ENCODE measurements around the gene IMMT.
"Not testable (repeated sequence)": the region's sequence is repeated elsewhere in the genome, so short reads cannot be mapped to it uniquely, and the experiment has no call there.

The IMMT gene

GRCh38 chr2:86195055-86195807 lies at the start of gene IMMT:
TSS of gene IMMT (minus strand) at chr2:86195462. CDS start at chr2:86195382, 80 bp downstream.
- DNase-seq = peak; percentile 97

DNA sequence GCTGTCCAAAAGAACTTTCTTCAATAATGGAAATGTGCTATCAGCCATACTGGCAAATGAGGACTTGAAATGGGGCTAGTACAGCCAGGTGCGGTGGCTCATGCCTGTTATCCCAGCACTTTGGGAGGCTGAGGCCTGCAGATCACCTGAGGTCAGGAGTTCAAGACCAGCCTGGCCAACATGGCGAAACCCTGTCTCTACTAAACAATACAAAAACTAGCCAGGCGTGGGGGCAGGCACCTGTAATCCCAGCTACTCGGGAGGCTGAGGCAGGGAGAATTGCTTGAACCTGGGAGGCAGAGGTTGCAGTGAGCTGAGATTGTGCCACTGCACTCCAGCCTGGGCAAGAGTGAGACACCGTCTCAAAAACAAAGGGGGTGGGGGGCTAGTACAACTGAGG lies 49.5 kb upstream of the IMMT start:
- not testable (repeated sequence) for DNase-seq

- peak; percentile 29 for DNase-seq
Observed at GRCh38 chr2:86243950-86244733, 48.9 kb upstream of the IMMT start.

DNA sequence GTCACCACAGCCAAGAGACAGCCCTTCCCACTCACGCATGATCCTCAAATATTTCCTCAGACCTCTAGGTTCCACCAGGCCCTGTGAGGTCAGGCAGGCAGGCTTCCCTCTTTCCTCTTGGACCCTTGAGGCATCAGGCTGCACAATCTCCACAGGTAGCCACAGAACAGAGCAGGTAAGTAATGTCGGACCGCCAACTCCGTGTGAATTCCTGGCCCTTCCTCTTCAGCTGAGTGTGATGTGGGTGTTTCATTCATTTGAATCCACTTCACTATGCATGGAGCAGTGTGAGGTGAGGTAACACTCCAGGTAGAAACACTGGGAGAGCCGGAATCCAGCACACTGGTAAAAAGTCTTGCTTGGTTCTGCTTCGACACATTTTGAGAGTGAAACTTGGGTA lies 48.0 kb upstream of the IMMT start:
- DNase-seq = no peak

- no peak for DNase-seq
Observed at GRCh38 chr2:86241611-86242010, 46.3 kb upstream of the IMMT start.

DNA sequence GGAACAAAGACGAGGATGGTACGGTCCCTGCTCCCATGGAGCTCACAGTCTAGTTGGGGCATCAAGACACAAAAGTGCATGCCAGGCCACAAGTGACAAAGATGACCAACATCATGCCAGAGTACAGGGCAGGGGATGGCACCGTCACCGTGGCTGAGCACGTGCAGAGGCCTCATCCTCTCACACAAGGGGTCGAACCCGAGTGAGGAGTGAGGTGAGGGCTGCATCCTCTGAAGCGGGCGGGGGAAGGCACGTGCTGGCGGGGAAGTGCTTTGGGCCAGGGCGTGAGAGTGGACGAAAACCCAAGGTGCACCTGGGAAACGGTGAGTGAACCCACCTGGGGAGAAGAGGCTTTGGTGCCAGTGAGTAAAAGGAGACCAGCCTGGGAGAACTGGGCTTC lies 45.0 kb upstream of the IMMT start:
- no peak for DNase-seq

DNA sequence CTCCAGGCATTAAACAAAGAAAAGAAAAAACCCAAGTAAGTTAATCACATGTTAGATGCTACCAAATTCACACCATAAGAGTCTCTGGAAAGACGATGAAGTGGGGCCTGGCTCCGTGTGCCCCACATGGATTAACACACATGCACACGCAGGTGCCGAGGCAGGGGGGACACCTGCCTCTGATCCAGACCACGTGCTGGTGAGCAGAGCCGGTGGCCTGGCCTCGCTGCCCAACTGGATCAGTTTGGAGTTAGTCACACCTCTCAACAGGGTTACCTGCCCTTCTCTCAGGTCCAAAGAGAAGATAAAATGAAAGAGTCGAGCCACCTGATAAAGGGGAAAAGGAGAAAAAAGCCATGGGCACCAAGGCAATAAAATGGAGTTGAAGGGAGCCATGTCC lies 44.5 kb upstream of the IMMT start:
- no peak for DNase-seq

DNA sequence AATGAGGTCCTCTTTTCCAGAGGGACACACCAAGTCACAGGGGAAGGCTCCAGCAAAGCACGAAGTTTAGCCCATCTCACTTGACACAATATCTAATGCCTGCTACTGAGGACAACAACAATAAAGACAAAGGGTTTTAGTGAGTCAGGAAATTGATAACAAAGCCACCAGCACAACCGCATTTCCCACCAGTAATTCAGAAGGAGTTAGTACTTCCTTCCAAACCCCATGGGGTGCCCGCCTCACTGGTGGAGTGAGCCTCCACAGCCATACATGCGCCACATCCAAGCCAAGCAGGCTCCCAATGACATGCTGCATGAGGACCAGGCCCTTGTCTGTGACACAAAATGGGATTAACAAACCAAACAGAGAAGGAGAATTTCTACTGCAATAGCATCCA lies 44.1 kb upstream of the IMMT start:
- no peak for DNase-seq

DNA sequence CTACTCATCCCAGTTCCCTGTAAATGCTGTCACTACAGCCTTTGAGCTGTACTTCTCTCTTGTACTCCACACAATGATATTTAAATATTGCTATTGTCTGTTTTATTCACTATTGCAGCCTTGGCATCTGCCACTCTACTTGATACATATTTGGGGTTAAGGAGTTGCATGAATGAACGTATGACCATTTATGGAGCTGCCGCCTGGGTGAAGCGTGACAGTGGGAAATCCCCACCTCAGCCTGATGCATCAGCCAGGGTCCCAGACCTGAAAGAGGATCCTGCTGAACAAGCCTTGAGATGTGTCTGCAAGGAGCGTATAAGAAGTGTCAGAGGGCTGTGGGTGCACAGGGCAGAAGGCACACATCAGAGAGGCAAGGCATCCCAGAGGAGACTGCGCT lies 43.1 kb upstream of the IMMT start:
- DNase-seq = peak; percentile 58

GRCh38 chr2:86237172-86237571 lies 41.9 kb upstream of the IMMT start:
- DNase-seq = no peak

DNA sequence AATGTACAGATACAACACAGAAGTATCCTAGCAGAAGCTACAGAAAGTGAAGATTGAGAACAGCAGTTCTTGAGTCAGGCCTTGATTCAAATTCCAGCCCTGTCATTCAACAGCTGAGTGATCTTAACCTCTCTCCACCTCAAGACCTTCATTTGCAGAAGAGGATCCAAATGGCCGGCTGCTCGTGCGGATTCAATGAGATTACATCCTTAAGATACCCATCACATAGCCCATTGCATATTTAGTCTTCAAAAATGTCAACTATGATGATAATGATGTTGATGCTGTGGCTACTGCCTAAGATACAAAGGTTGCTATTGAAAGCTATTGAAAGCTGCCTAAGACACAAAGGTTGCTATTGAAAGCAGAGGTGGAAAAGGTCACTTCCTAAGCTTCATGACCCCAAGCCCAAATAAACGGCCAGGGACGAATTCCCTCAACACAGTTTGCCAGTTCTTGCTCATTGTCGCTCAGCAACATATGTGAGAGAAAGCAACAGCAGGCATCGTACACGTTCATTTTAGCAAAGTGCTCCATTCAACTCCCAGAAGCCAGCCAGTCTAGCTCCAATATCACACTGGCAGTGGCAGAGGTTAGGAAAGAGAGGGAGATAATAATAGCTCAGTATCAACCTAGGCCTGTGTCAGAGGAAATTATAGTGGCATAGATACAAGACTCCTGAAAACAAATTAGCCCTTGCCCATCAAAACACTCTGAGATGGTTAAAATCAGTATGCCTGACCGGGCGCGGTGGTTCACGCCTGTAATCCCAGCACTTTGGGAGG lies 40.1 kb upstream of the IMMT start:
- no peak for DNase-seq

GRCh38 chr2:86234563-86235131 lies 39.4 kb upstream of the IMMT start:
- DNase-seq = no peak

GRCh38 chr2:86233436-86233835 lies 38.2 kb upstream of the IMMT start:
- no peak for DNase-seq

DNA sequence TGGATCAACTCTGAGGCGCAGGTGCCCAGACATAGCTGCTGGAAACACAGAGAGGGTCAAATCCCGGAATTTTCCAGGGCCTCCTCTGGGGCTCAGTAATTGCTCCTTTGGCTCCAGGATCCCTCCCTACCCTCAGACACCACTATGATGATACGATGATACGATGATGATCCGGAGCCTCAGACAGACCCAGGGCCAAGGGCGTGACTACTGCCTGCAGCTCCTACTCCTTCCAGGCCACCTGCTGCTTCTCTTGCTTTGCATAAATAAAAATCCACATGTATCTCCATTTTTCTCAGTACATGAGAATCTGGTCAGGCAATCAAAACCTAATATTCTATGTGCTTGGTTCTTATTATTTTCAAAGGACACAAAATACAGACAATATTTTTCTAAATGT lies 37.6 kb upstream of the IMMT start:
- no peak for DNase-seq

GRCh38 chr2:86232373-86232784 lies 37.1 kb upstream of the IMMT start:
- no peak for DNase-seq

GRCh38 chr2:86231680-86232372 lies 36.6 kb upstream of the IMMT start:
- DNase-seq = no peak

GRCh38 chr2:86230961-86231360 lies 35.7 kb upstream of the IMMT start:
- DNase-seq = no peak

GRCh38 chr2:86229221-86229620 lies 34.0 kb upstream of the IMMT start:
- no peak for DNase-seq

DNA sequence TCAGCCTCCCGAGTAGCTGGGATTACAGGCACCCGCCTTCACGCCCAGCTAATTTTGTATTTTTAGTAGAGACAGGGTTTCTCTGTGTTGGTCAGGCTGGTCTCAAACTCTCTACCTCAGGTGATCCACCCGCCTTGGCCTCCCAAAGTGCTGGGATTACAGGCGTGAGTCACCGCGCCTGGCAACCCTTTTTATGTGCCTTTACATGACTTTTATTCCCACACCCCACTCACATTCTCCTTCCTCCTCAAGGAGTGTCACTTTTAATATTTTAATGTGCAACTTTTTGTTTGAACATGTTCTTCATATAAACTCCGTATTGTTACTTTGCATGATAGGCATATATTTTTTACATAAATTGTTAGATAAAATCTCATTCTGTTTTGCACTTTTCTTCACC lies 33.3 kb upstream of the IMMT start:
- DNase-seq = not testable (repeated sequence)

GRCh38 chr2:86227685-86228084 lies 32.4 kb upstream of the IMMT start:
- no peak for DNase-seq

- DNase-seq = no peak
Observed at GRCh38 chr2:86226636-86227520, 31.6 kb upstream of the IMMT start.

GRCh38 chr2:86226070-86226469 lies 30.8 kb upstream of the IMMT start:
- peak; percentile 79 for DNase-seq

Measured in inflammatory macrophage treated with lipopolysaccharide for 4 hours (primary cell).